Immature natural killer cell (primary cell): ENCODE data around the gene ZXDC. TPM values are rescaled to one million over a fixed set of nuclear protein-coding genes. Genes with fewer than 3 reads are reported as not detected.
A peak's percentile ranks its signal among the peaks of the same experiment; 100 is the strongest.

Experiments
- DNase-seq, 3 donors: peaks; one replicate each; pipeline ENCODE4 v3.0.0; 2022; ENCODE audit warnings: mixed read lengths in 1 of 3
- H3K27ac Mint-ChIP-seq, 6 donors: one replicate each; pipeline ENCODE4 v1.8.0; 2020; ENCODE audit warnings: mixed read lengths in 6 of 6, mild to moderate bottlenecking in 5 of 6, inconsistent platforms in 4 of 6, moderate library complexity in 3 of 6
- H3K27me3 Mint-ChIP-seq, 3 donors: one replicate each; pipeline ENCODE4 v1.8.0; 2020 to 2021; ENCODE audit warnings: low read depth in 3 of 3, mild to moderate bottlenecking in 3 of 3, mixed read lengths in 3 of 3, moderate library complexity in 3 of 3, inconsistent platforms in 1 of 3
- H3K36me3 Mint-ChIP-seq, 3 donors: one replicate each; pipeline ENCODE4 v1.8.0; 2020; ENCODE audit warnings: mixed read lengths in 3 of 3, inconsistent platforms in 2 of 3, mild to moderate bottlenecking in 2 of 3
- H3K4me1 Mint-ChIP-seq, 2 donors: one replicate each; pipeline ENCODE4 v1.8.0; 2020; ENCODE audit warnings: inconsistent platforms in 2 of 2, mild to moderate bottlenecking in 2 of 2, mixed read lengths in 2 of 2, moderate library complexity in 1 of 2
- H3K4me3 Mint-ChIP-seq, 5 donors: one replicate each; pipeline ENCODE4 v1.8.0; 2020; ENCODE audit warnings: mild to moderate bottlenecking in 5 of 5, mixed read lengths in 5 of 5, inconsistent platforms in 3 of 5, moderate library complexity in 3 of 5
- H3K9me3 Mint-ChIP-seq, 6 donors: one replicate each; pipeline ENCODE4 v1.8.0; 2020; ENCODE audit warnings: mild to moderate bottlenecking in 6 of 6, mixed read lengths in 6 of 6, inconsistent platforms in 4 of 6, moderate library complexity in 3 of 6
- polyA plus RNA-seq, 3 donors: library from polyadenylated mRNA; unstranded; fragments of 300-500 nt; fragmentation: Illumina TruSeq; gene quantifications; one replicate each; pipeline ENCODE4 v1.2.3, GENCODE V29; 2021

Gene ZXDC
- polyA plus RNA-seq, 3 donors from 2014 or later = 9.6 to 17.2 (median 11.8) TPM

DNA sequence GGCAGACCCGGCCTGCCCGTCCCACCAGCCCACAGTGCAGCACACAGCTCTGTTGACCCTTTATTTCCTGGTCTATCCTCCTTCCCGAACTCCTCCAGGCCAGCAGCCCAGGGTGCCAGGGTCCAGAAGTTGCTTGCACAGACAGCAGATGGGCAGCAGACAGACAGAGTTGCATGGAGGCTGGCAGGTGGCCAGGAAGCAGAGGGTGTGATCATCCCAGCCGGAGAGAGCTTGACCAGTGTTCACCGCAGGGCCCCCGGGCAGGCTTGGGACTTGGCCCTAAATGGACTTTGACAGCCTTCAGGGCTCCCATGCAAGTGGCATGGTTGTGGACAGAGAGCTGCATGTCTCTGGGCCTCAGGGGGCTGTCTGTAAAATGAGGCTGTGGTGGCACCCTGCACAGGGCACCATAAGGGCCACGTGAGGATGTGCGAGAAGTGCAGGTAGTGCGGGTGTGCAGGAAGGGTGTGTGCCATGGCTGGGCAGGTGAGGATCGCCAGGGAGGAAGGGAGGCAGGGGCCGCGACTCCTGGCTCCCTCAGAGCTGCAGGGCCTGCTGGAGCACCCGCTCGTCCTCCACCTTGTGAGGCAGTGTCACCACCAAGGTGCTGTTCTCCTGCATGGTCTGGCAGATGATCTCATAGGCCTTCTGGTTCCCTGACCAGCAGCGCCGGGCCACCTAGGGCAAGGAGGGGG lies 6.3 kb upstream of the ZXDC start:
- Mint-ChIP-seq H3K4me1 (peaks cover 9 to 14% of the 10 kb centered on the region in 2 donors), H3K27me3 (peaks cover 0 to 4% (median 2%) of the 10 kb centered on the region in 3 donors), H3K4me3 (no peak overlapping the region), H3K27ac (no peak overlapping the region), H3K36me3 (no peaks in the 10 kb centered on the region), H3K9me3 (no peaks in the 10 kb centered on the region)
- no peak for DNase-seq

DNA sequence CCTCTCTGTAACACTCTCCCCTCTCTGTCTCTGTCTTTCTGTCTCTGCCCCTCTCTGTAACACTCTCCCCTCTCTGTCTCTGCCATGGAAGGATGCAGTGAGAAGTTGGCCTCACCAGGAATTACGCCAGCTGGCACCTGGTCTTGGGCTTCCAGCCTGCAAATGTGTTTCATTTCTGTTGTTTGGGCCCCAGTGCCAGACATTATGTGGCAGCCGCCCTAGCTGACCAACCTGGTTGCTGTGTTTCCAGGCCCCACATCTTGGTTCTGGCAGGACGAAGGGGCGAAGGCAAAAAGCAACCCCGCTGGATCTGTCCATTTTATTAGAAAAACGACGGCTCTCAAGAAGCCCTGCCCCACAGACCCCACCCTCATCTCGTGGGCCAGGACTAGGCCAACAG lies 5.2 kb upstream of the ZXDC start:
- no peak for DNase-seq
- Mint-ChIP-seq H3K36me3 (no peaks in the 10 kb centered on the region), H3K27me3 (peaks cover 0 to 5% (median 2%) of the 10 kb centered on the region in 3 donors), H3K4me3 (no peak overlapping the region), H3K9me3 (no peaks in the 10 kb centered on the region), H3K27ac (no peak overlapping the region), H3K4me1 (peaks cover 7 to 12% of the 10 kb centered on the region in 2 donors)

GRCh38 chr3:126480206-126480605 lies 4.5 kb upstream of the ZXDC start:
- Mint-ChIP-seq H3K27me3 (peaks cover 0 to 5% (median 2%) of the 10 kb centered on the region in 3 donors), H3K9me3 (no peaks in the 10 kb centered on the region), H3K36me3 (no peaks in the 10 kb centered on the region), H3K27ac (no peak overlapping the region), H3K4me3 (no peak overlapping the region), H3K4me1 (peaks cover 7 to 12% of the 10 kb centered on the region in 2 donors)
- DNase-seq = no peak

GRCh38 chr3:126479642-126480041 lies 4.0 kb upstream of the ZXDC start:
- Mint-ChIP-seq H3K4me3 (no peak overlapping the region), H3K4me1 (peaks cover 10 to 13% of the 10 kb centered on the region in 2 donors), H3K27ac (no peak overlapping the region), H3K36me3 (no peaks in the 10 kb centered on the region), H3K27me3 (peaks cover 0 to 5% (median 2%) of the 10 kb centered on the region in 3 donors), H3K9me3 (no peaks in the 10 kb centered on the region)
- no peak for DNase-seq

DNA sequence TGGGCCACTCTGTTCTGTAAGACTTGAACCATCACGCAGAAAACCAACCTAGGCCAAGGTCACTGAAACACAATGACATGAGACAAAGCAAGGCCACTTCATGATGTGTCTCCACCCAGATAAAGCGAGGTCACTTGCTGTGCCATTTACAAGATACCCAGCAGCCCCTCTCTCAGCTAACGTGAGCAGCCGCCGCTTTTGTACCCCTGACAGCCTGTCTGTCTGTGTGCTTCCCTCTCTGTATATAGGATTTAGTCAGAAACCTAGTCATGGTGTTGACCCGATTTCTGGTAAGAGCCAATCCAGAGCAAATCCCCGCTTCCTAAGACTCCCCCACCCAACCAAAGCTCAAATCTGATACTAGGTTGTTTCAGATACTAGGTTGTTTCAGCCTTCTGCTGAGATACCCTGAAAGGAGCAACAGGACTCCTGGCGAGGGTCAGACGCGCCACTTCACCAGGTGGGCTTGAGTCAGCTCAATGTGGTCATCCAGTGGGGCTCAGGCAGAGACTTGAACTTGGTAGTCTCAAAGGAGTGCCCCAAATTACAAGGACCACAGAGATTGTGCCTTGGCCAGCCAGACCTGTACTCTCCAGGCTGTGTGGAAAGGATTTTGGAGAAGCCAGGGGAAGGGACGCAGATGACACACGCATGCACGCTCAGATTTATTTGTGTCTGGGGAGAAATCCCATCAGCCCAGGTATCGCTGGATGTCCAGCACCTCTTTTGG lies 3.1 kb upstream of the ZXDC start:
- no peak overlapping the region for H3K4me3 Mint-ChIP-seq
- peaks cover 0 to 5% (median 0%) of the 10 kb centered on the region in 3 donors for H3K27me3 Mint-ChIP-seq
- no peaks in the 10 kb centered on the region for H3K36me3 Mint-ChIP-seq
- no peak overlapping the region for H3K27ac Mint-ChIP-seq
- no peak for DNase-seq
- peaks cover 17 to 22% of the 10 kb centered on the region in 2 donors for H3K4me1 Mint-ChIP-seq
- no peaks in the 10 kb centered on the region for H3K9me3 Mint-ChIP-seq

DNA sequence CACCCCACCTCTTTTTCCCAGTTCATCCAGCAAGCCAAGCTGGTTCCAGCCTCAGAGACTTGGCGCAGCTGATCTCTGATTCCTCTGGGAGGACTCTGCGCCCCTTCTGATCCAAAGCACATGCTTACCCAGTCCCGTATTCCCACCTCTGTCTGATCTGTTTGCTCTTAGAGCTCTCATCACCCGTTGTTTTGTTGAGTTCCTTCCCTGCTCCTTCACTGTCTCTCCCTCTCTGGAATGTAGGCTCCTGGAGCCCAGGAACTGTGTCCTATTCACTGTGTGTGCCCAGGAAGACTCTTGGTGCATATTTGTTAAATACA lies 1.3 kb upstream of the ZXDC start:
- no peak for DNase-seq
- peak overlapping the region; percentile 20 to 86 (median 72) for H3K27ac Mint-ChIP-seq
- H3K36me3 Mint-ChIP-seq = peaks cover 0 to 3% (median 0%) of the 10 kb centered on the region in 3 donors
- H3K9me3 Mint-ChIP-seq = no peaks in the 10 kb centered on the region
- H3K4me3 Mint-ChIP-seq = peak overlapping the region; percentile 63 to 89 (median 79)
- peaks cover 34 to 40% of the 10 kb centered on the region in 2 donors for H3K4me1 Mint-ChIP-seq
- peaks cover 0 to 5% (median 0%) of the 10 kb centered on the region in 3 donors for H3K27me3 Mint-ChIP-seq

GRCh38 chr3:126476166-126477060 lies 722 bp upstream of the ZXDC start:
- DNase-seq = no peak
- peak overlapping the region; percentile 84 to 89 (median 86) for H3K4me3 Mint-ChIP-seq
- H3K4me1 Mint-ChIP-seq = peaks cover 37 to 46% of the 10 kb centered on the region in 2 donors
- H3K36me3 Mint-ChIP-seq = peaks cover 0 to 5% (median 0%) of the 10 kb centered on the region in 3 donors
- H3K9me3 Mint-ChIP-seq = no peaks in the 10 kb centered on the region
- H3K27ac Mint-ChIP-seq = peak overlapping the region; percentile 69 to 92 (median 84)
- H3K27me3 Mint-ChIP-seq = peaks cover 0 to 5% (median 0%) of the 10 kb centered on the region in 3 donors

- DNase-seq = peak in 2 of 3 donors; percentile 31 to 55
- no peaks in the 10 kb centered on the region for H3K9me3 Mint-ChIP-seq
- H3K4me1 Mint-ChIP-seq = peaks cover 46 to 61% of the 10 kb centered on the region in 2 donors
- H3K27ac Mint-ChIP-seq = peak overlapping the region; percentile 25 to 85 (median 80)
- peak overlapping the region; percentile 77 to 86 (median 84) for H3K4me3 Mint-ChIP-seq
- peaks cover under 1 to 14% (median under 1%) of the 10 kb centered on the region in 3 donors for H3K36me3 Mint-ChIP-seq
- peaks cover 0 to 5% (median 0%) of the 10 kb centered on the region in 3 donors for H3K27me3 Mint-ChIP-seq
Observed at GRCh38 chr3:126474498-126475412, 936 bp downstream of the ZXDC start.

GRCh38 chr3:126473292-126474168 lies 2.2 kb downstream of the ZXDC start:
- Mint-ChIP-seq H3K4me1 (peaks cover 55 to 74% of the 10 kb centered on the region in 2 donors), H3K4me3 (peak overlapping the region; percentile 34 to 86 (median 84)), H3K27me3 (peaks cover 0 to 5% (median 3%) of the 10 kb centered on the region in 3 donors), H3K27ac (peak overlapping the region; percentile 17 to 78 (median 44)), H3K36me3 (peaks cover 8 to 24% (median 9%) of the 10 kb centered on the region in 3 donors), H3K9me3 (no peaks in the 10 kb centered on the region)
- DNase-seq = no peak

GRCh38 chr3:126472277-126473006 lies 3.2 kb downstream of the ZXDC start:
- Mint-ChIP-seq H3K4me1 (peaks cover 61 to 84% of the 10 kb centered on the region in 2 donors), H3K27me3 (peaks cover 0 to 5% (median 3%) of the 10 kb centered on the region in 3 donors), H3K9me3 (no peaks in the 10 kb centered on the region), H3K36me3 (peaks cover 8 to 31% (median 13%) of the 10 kb centered on the region in 3 donors), H3K4me3 (peak overlapping the region; percentile 34 to 86 (median 84)), H3K27ac (peak overlapping the region; percentile 19 to 78 (median 56))
- DNase-seq = peak in 1 of 3 donors; percentile 6

DNA sequence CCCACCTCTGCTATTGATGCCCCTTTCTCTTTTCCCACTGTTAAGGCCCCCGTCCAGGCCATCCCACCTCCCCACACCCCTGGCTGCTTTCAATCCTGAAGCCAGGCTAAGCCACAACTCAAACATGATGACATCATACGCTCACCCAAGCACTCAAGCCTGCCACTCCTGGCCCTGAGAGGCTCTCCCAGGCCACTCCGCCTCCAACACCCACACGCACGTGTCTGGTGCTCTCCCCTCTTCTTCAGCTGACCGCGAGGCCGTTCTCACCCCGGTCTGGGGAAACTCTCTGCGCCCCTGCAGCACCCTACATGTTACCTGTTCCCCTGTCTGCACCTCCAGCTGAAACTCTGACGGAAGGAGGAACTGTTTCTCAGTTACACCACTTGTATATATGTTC lies 6.2 kb downstream of the ZXDC start:
- peaks cover 8 to 52% (median 22%) of the 10 kb centered on the region in 3 donors for H3K36me3 Mint-ChIP-seq
- peaks cover 54 to 88% of the 10 kb centered on the region in 2 donors for H3K4me1 Mint-ChIP-seq
- H3K27me3 Mint-ChIP-seq = peaks cover 0 to 3% (median 1%) of the 10 kb centered on the region in 3 donors
- H3K4me3 Mint-ChIP-seq = no peak overlapping the region
- H3K27ac Mint-ChIP-seq = peak overlapping the region in 3 of 6 donors; percentile 7 to 80 (median 30)
- H3K9me3 Mint-ChIP-seq = no peaks in the 10 kb centered on the region
- no peak for DNase-seq
